ENCODE results near the gene COL5A2.

- TF ChIP-seq CTCF (conservative IDR thresholded peaks at IDR 0.05; ENCODE audit: low read length) (no peak), EZH2phosphoT487 (IDR thresholded peaks at IDR 0.05; ENCODE audit: borderline replicate concordance) (no peak)
Observed at GRCh38 chr2:189163889-189164288, 15.7 kb downstream of the COL5A2 start.
